PC-9 (cell line): ENCODE results near the gene MIOS. TPM values are rescaled to one million over a fixed set of nuclear protein-coding genes. Genes with fewer than 3 reads are reported as not detected.

Experiments
- BruUV-seq: library from RNA; stranded (reverse); fragments of 400-500 nt; replicated peaks from 2 replicates; lab custom pipeline; 2021; lab: Mats Ljungman, UMichigan
- CTCF ChIA-PET: fragments of 300-600 bp; sonication (Branson Sonifier 250); formaldehyde crosslinking; loops from one replicate; lab custom pipeline; 2022; ENCODE audit warnings: antibody characterized with exemption; lab: Charles Lee
- POLR2A ChIA-PET: fragments of 300-600 bp; sonication (Branson Sonifier 250); formaldehyde crosslinking; loops from one replicate; lab custom pipeline; 2022; ENCODE audit warnings: antibody characterized with exemption; ENCODE audit not compliant: unreplicated experiment; lab: Charles Lee
- DNase-seq, 2 experiments: peaks; one replicate each; pipeline versions ENCODE4 v3.0.0 to v3.0.0-alpha.2; 2015 to 2022; ENCODE audit warnings: mixed read lengths in 1 of 2
- H2AFZ ChIP-seq: fragments of 200-600 bp; sonication (generic); 2 replicates; pipeline ENCODE4 v1.8.1; 2017; ENCODE audit warnings: antibody characterized with exemption
- H3F3A ChIP-seq: fragments of 200-600 bp; sonication (generic); 2 replicates; pipeline ENCODE4 v1.8.1; 2017; ENCODE audit warnings: antibody characterized with exemption, mild to moderate bottlenecking, low read depth; ENCODE audit not compliant: insufficient read depth
- H3K27ac ChIP-seq: fragments of 200-600 bp; sonication (generic); 2 replicates; pipeline ENCODE4 v1.6.1; 2016; ENCODE audit warnings: mixed run types
- H3K27me3 ChIP-seq: fragments of 200-600 bp; sonication (generic); 2 replicates; pipeline ENCODE4 v1.6.1; 2016; ENCODE audit warnings: low read depth, mixed run types; ENCODE audit not compliant: insufficient read depth
- H3K36me3 ChIP-seq: fragments of 200-600 bp; sonication (generic); 2 replicates; pipeline ENCODE4 v1.6.1; 2016; ENCODE audit warnings: low read depth, mixed run types
- H3K4me1 ChIP-seq: fragments of 200-600 bp; sonication (generic); replicated peaks from 2 replicates; pipeline ENCODE4 v1.6.1; 2016; ENCODE audit warnings: mixed run types; ENCODE audit not compliant: insufficient read depth
- H3K4me2 ChIP-seq: fragments of 200-600 bp; sonication (generic); 2 replicates; pipeline ENCODE4 v1.6.1; 2017; ENCODE audit warnings: mixed run types
- H3K4me3 ChIP-seq: fragments of 200-600 bp; sonication (generic); 2 replicates; pipeline ENCODE4 v1.6.1; 2016; ENCODE audit warnings: mixed run types
- H3K79me2 ChIP-seq: fragments of 200-600 bp; sonication (generic); 2 replicates; pipeline ENCODE4 v1.6.1; 2017; ENCODE audit warnings: low read depth, mixed run types
- H3K9me2 ChIP-seq: fragments of 200-600 bp; sonication (generic); 2 replicates; pipeline ENCODE4 v1.8.1; 2017; ENCODE audit warnings: mild to moderate bottlenecking; ENCODE audit not compliant: insufficient read depth
- H3K9me3 ChIP-seq: fragments of 200-600 bp; sonication (generic); 2 replicates; pipeline ENCODE4 v1.8.1; 2016; ENCODE audit warnings: low read depth; ENCODE audit not compliant: insufficient read depth
- H4K20me1 ChIP-seq: fragments of 200-600 bp; sonication (generic); 2 replicates; pipeline ENCODE4 v1.8.1; 2017; ENCODE audit not compliant: insufficient read depth
- EZH2 ChIP-seq: fragments of 200-600 bp; sonication (generic); IDR thresholded peaks from 2 replicates; pipeline ENCODE4 v1.8.0; 2017; ENCODE audit warnings: antibody characterized with exemption, low read depth
- intact Hi-C: fragments of 100-400 bp; cut with micrococcal nuclease; formaldehyde crosslinking; loops from one replicate; pipeline ENCODE4 v1.10.0; 2022; ENCODE audit not compliant: unreplicated experiment
- total RNA-seq: library from RNA; stranded (reverse); gene quantifications from 2 replicates; pipeline ENCODE4 v1.2.3, GENCODE V29; 2021
- TF ChIP-seq, protein P1 (sequence below): fragments of 200-600 bp; sonication (generic); conservative IDR thresholded peaks from 2 replicates; pipeline ENCODE4 v1.6.1; 2017; ENCODE audit warnings: mixed run types, antibody characterized with exemption, mild to moderate bottlenecking, moderate library complexity

The MIOS gene
- total RNA-seq, 1 experiment from 2014 or later, result 42.0 TPM

GRCh38 chr7:7612519-7612918, 45.8 kb downstream of the MIOS start:
- Histone ChIP-seq H3K4me2 (no peak overlapping the region), H4K20me1 (no peaks in the 10 kb centered on the region), H3K9me3 (no peaks in the 10 kb centered on the region), H3K4me1 (no peaks in the 10 kb centered on the region), H3K9me2 (no peaks in the 10 kb centered on the region), H3K36me3 (peaks cover 14% of the 10 kb centered on the region; the same call in 1 of the 2 replicates), H3F3A (0 out of 2 replicates have a peak, but pooled peaks cover 3% of the 10 kb centered on the region), H2AFZ (no peak overlapping the region), H3K27ac (no peak overlapping the region), H3K79me2 (no peaks in the 10 kb centered on the region), H3K27me3 (no peaks in the 10 kb centered on the region), H3K4me3 (no peak overlapping the region)
- intact Hi-C loops, result no loop called here
- no TSS peak for BruUV-seq
- ChIA-PET CTCF (no interaction called here), POLR2A (no interaction called here)
- no peak for TF ChIP-seq EZH2
- TF ChIP-seq, protein P1, sequence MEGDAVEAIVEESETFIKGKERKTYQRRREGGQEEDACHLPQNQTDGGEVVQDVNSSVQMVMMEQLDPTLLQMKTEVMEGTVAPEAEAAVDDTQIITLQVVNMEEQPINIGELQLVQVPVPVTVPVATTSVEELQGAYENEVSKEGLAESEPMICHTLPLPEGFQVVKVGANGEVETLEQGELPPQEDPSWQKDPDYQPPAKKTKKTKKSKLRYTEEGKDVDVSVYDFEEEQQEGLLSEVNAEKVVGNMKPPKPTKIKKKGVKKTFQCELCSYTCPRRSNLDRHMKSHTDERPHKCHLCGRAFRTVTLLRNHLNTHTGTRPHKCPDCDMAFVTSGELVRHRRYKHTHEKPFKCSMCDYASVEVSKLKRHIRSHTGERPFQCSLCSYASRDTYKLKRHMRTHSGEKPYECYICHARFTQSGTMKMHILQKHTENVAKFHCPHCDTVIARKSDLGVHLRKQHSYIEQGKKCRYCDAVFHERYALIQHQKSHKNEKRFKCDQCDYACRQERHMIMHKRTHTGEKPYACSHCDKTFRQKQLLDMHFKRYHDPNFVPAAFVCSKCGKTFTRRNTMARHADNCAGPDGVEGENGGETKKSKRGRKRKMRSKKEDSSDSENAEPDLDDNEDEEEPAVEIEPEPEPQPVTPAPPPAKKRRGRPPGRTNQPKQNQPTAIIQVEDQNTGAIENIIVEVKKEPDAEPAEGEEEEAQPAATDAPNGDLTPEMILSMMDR, result no peak
- no peak for DNase-seq

DNA sequence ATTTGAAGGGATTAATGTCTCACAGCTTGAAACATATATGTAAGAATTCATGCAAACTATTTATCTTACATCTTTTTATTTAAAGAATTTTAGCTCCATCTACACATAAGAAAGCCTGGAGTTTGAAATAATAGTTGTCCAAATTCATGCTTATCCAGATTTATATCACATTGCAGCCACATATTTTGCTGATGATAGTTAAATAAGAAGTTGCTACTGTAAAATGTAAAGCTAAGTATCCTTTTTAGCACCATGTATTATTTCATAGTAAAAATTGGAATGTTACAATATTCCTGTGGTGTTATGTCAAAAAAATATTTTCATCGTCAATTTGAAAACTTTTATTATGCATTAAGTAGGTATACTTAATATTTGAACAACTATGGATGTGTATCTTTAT, 46.5 kb downstream of the MIOS start:
- no peaks in the 10 kb centered on the region for H3K9me3 ChIP-seq
- ChIA-PET CTCF (no interaction called here), POLR2A (no interaction called here)
- no peak for TF ChIP-seq EZH2
- TF ChIP-seq, protein P1, result no peak
- H3F3A ChIP-seq, result 0 out of 2 replicates have a peak, but pooled peaks cover 3% of the 10 kb centered on the region
- H3K27me3 ChIP-seq, result no peaks in the 10 kb centered on the region
- no TSS peak for BruUV-seq
- intact Hi-C loops, result no loop called here
- no peak overlapping the region for H2AFZ ChIP-seq
- H3K4me3 ChIP-seq, result no peak overlapping the region
- no peak overlapping the region for H3K27ac ChIP-seq
- no peak overlapping the region for H3K4me2 ChIP-seq
- no peaks in the 10 kb centered on the region for H3K9me2 ChIP-seq
- H3K4me1 ChIP-seq, result no peaks in the 10 kb centered on the region
- DNase-seq, result no peak
- H3K79me2 ChIP-seq, result no peaks in the 10 kb centered on the region
- H3K36me3 ChIP-seq, result 0 out of 2 replicates have a peak, but pooled peaks cover 10% of the 10 kb centered on the region
- no peaks in the 10 kb centered on the region for H4K20me1 ChIP-seq

DNA sequence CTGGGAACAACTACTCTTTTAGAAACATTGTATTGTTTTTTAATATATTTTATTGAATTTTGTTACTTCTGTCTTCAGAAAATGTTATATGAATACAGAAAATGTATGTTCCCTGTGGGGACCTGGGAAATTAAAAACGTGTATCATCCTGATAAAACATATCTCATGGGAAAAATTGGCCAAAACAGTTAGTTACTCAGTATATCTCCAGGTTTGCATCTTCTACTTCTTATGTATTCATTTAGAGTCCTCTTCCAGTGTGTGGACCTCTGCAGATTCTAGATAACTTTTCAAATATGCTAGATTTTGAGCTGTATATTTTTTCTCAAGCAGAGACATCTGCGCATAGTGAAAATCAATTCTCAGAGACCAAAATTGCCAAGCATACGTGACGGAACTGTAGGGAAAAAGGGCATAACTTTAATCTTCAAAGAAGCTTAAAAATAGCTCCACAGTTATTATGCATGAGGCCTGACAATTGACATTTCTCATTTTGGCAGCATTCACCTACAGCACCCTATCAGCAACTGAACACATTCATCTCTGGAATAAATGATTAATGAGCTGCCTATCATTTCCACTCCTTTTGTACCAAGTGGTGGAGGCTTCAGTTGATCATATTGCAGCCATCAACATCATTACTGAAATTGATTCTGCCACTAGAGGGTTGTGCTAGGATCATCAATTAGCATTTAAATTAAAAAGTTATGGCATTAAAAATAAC, 47.5 kb downstream of the MIOS start:
- Histone ChIP-seq H3K27ac (no peak overlapping the region), H3K9me2 (no peaks in the 10 kb centered on the region), H3K4me3 (no peak overlapping the region), H3K36me3 (0 out of 2 replicates have a peak, but pooled peaks cover under 1% of the 10 kb centered on the region), H3K79me2 (no peaks in the 10 kb centered on the region), H3K4me1 (no peaks in the 10 kb centered on the region), H4K20me1 (no peaks in the 10 kb centered on the region), H3F3A (0 out of 2 replicates have a peak, but pooled peaks cover 3% of the 10 kb centered on the region), H3K4me2 (no peak overlapping the region), H2AFZ (no peak overlapping the region), H3K9me3 (no peaks in the 10 kb centered on the region), H3K27me3 (no peaks in the 10 kb centered on the region)
- intact Hi-C loops, result no loop called here
- DNase-seq, result no peak
- BruUV-seq, result no TSS peak
- POLR2A ChIA-PET, result no interaction called here
- TF ChIP-seq, protein P1, result no peak
- CTCF ChIA-PET, result interaction anchor here (1.0 kb wide), 1 partner anchor 190 kb away, joined by 3 read pairs; no protein-coding TSS in a partner anchor
